SK-N-SH (cell line): ENCODE results near the gene SMIM28. TPM values are rescaled to one million over a fixed set of nuclear protein-coding genes. Genes with fewer than 3 reads are reported as not detected.

Source experiments
- CTCF ChIA-PET: fragments of 300-600, 350-600 bp; formaldehyde crosslinking; extraction: SDS; loops from one replicate; lab custom pipeline; 2021; lab: Yijun Ruan, JAX
- POLR2A ChIA-PET: fragments of 350-600 bp; sonication (Branson Sonifier 250); formaldehyde crosslinking; extraction: SDS; loops from one replicate; lab custom pipeline; 2020; ENCODE audit warnings: antibody characterized with exemption, inconsistent platforms; lab: Yijun Ruan, JAX
- DNase-seq: peaks from one replicate; pipeline ENCODE4 v3.0.0; 2012
- H2AFZ ChIP-seq: fragments of 200-600 bp; sonication (generic); 2 replicates; pipeline ENCODE4 v1.8.1; 2016; ENCODE audit warnings: antibody characterized with exemption, mild to moderate bottlenecking, low read depth
- H3F3A ChIP-seq: fragments of 200-600 bp; sonication (generic); replicated peaks from 2 replicates; pipeline ENCODE3; 2016; ENCODE audit warnings: antibody characterized with exemption, mild to moderate bottlenecking; ENCODE audit not compliant: insufficient read depth
- H3K27ac ChIP-seq, 2 experiments: fragments of 200-500 bp in 1 of 2; fragments of 200-600 bp in 1 of 2; sonication (Bioruptor generic) in 1 of 2; sonication (generic), shearing (Covaris generic) in 1 of 2; 2 replicates each; pipeline versions ENCODE4 v1.5.1 to v1.6.1; 2014 to 2016; ENCODE audit warnings: low read depth in 2 of 2, inconsistent platforms in 1 of 2, low read length in 1 of 2, mild to moderate bottlenecking in 1 of 2, mixed read lengths in 1 of 2
- H3K27me3 ChIP-seq: fragments of 200-600 bp; sonication (generic), shearing (Covaris generic); 2 replicates; pipeline ENCODE4 v1.6.1; 2016; ENCODE audit warnings: mixed run types; ENCODE audit not compliant: insufficient read depth
- H3K36me3 ChIP-seq, 2 experiments: fragments of 200-500 bp in 1 of 2; fragments of 200-600 bp in 1 of 2; sonication (Bioruptor generic) in 1 of 2; sonication (generic) in 1 of 2; replicated peaks in 1 of 2; 2 replicates each; pipeline versions ENCODE3 to v1.5.1; 2014 to 2016; ENCODE audit warnings: low read length in 1 of 2, mild to moderate bottlenecking in 1 of 2; ENCODE audit not compliant: insufficient read depth in 2 of 2, control insufficient read depth in 1 of 2
- H3K4me1 ChIP-seq, 2 experiments: fragments of 200-500 bp in 1 of 2; fragments of 200-600 bp in 1 of 2; sonication (Bioruptor generic) in 1 of 2; sonication (generic), shearing (Covaris generic) in 1 of 2; 2 replicates each; pipeline versions ENCODE4 v1.5.1 to v1.6.1; 2014 to 2016; ENCODE audit warnings: low read depth in 1 of 2, low read length in 1 of 2, mixed run types in 1 of 2; ENCODE audit not compliant: insufficient read depth in 2 of 2, control insufficient read depth in 1 of 2
- H3K4me2 ChIP-seq: fragments of 200-600 bp; sonication (generic), shearing (Covaris generic); 2 replicates; pipeline ENCODE4 v1.6.1; 2017; ENCODE audit warnings: mixed run types
- H3K4me3 ChIP-seq, 2 experiments: fragments of 200-500 bp in 1 of 2; fragments of 200-600 bp in 1 of 2; sonication (Bioruptor generic) in 1 of 2; sonication (generic), shearing (Covaris generic) in 1 of 2; 2 replicates each; pipeline versions ENCODE4 v1.5.1 to v1.8.1; 2014 to 2016; ENCODE audit warnings: low read depth in 2 of 2, inconsistent platforms in 1 of 2, low read length in 1 of 2, mild to moderate bottlenecking in 1 of 2, mixed read lengths in 1 of 2, moderate library complexity in 1 of 2
- H3K79me2 ChIP-seq: fragments of 200-600 bp; sonication (generic); 2 replicates; pipeline ENCODE4 v1.8.1; 2017; ENCODE audit warnings: mild to moderate bottlenecking; ENCODE audit not compliant: insufficient read depth
- H3K9ac ChIP-seq: fragments of 200-600 bp; sonication (generic); 2 replicates; pipeline ENCODE4 v1.6.1; 2017; ENCODE audit warnings: mixed run types
- H3K9me2 ChIP-seq: fragments of 200-600 bp; sonication (generic); 2 replicates; pipeline ENCODE4 v1.6.1; 2017; ENCODE audit warnings: mixed run types
- H3K9me3 ChIP-seq: fragments of 200-600 bp; sonication (generic); 2 replicates; pipeline ENCODE4 v1.6.1; 2017; ENCODE audit warnings: mixed run types, mild to moderate bottlenecking, moderate library complexity
- H4K20me1 ChIP-seq: fragments of 200-600 bp; sonication (generic); 2 replicates; pipeline ENCODE4 v1.6.1; 2017; ENCODE audit warnings: mild to moderate bottlenecking, mixed run types; ENCODE audit not compliant: insufficient read depth
- CTCF ChIP-seq: fragments of 200-600 bp; sonication (generic); IDR thresholded peaks from 2 replicates; pipeline ENCODE4 v1.6.1; 2017; ENCODE audit warnings: antibody characterized with exemption, mild to moderate bottlenecking, moderate library complexity
- EZH2phosphoT487 ChIP-seq: fragments of 200-600 bp; sonication (generic); IDR thresholded peaks from 2 replicates; pipeline ENCODE4 v1.6.1; 2017; ENCODE audit warnings: low read depth, mixed run types, mild to moderate bottlenecking, antibody characterized with exemption, moderate library complexity, borderline replicate concordance
- NFIC ChIP-seq: IDR thresholded peaks from 2 replicates; pipeline ENCODE4 v1.4.0; 2012; ENCODE audit warnings: borderline replicate concordance
- NRF1 ChIP-seq: IDR thresholded peaks from 2 replicates; pipeline ENCODE4 v1.6.1; 2012; ENCODE audit warnings: low read depth, mild to moderate bottlenecking, low read length
- POLR2AphosphoS5 ChIP-seq: IDR thresholded peaks from 2 replicates; pipeline ENCODE4 v1.6.1; 2012; ENCODE audit warnings: low read depth, low read length
- RAD21 ChIP-seq: IDR thresholded peaks from 2 replicates; pipeline ENCODE4 v1.6.1; 2012; ENCODE audit warnings: mild to moderate bottlenecking, low read length
- RXRA ChIP-seq: IDR thresholded peaks from 2 replicates; pipeline ENCODE4 v1.4.0; 2012; ENCODE audit warnings: low read depth, mild to moderate bottlenecking, borderline replicate concordance
- SMC3 ChIP-seq: IDR thresholded peaks from 2 replicates; pipeline ENCODE4 v1.6.1; 2012; ENCODE audit warnings: low read depth, low read length, improper control_type of control experiment
- TAF1 ChIP-seq: IDR thresholded peaks from 2 replicates; pipeline ENCODE4 v1.6.1; 2012; ENCODE audit warnings: low read depth, mild to moderate bottlenecking, low read length, moderate library complexity, borderline replicate concordance
- TEAD4 ChIP-seq: IDR thresholded peaks from 2 replicates; pipeline ENCODE4 v1.4.0; 2012; ENCODE audit warnings: mild to moderate bottlenecking, borderline replicate concordance; ENCODE audit not compliant: insufficient read depth
- USF1 ChIP-seq: IDR thresholded peaks from 2 replicates; pipeline ENCODE4 v1.4.0; 2012; ENCODE audit warnings: low read depth, borderline replicate concordance
- USF2 ChIP-seq: fragments of 150-350 bp; IDR thresholded peaks from 2 replicates; pipeline ENCODE4 v1.6.1; 2017; ENCODE audit warnings: antibody characterized with exemption, low read length, low read depth, borderline replicate concordance
- YY1 ChIP-seq: IDR thresholded peaks from 2 replicates; pipeline ENCODE4 v1.4.0; 2012; ENCODE audit warnings: low read depth, mild to moderate bottlenecking
- whole genome bisulfite sequencing: methylation state at CpG from one replicate; pipeline ENCODE4 v1.1.6; 2017; ENCODE audit warnings: low lambda C conversion rate; 5-methylcytosine and 5-hydroxymethylcytosine counted together
- polyA plus RNA-seq, 3 experiments: library from polyadenylated mRNA; depleted of rRNA; stranded (reverse); fragments of >200 nt; gene quantifications; 2 replicates each; pipeline ENCODE4 v1.2.3, GENCODE V29; 2012

Gene SMIM28
- polyA plus RNA-seq, 1 of the 3 experiments (the other 2 are of a cell fraction) = not detected

GRCh38 chr6:138419766-138420165 is 42.1 kb downstream of the SMIM28 start:
- Histone ChIP-seq H2AFZ (no peak overlapping the region), H3K4me1 (peaks cover 0 to 8% of the 10 kb centered on the region in 2 experiments; a peak in 1 of 4 replicates), H3K4me3 (no peak overlapping the region), H3F3A (no peaks in the 10 kb centered on the region), H3K9ac (no peak overlapping the region), H3K36me3 (no peaks in the 10 kb centered on the region), H4K20me1 (no peaks in the 10 kb centered on the region), H3K9me2 (no peaks in the 10 kb centered on the region), H3K79me2 (no peaks in the 10 kb centered on the region), H3K4me2 (no peak overlapping the region), H3K27me3 (peaks cover 5% of the 10 kb centered on the region; the same call in 1 of the 2 replicates), H3K9me3 (no peaks in the 10 kb centered on the region), H3K27ac (no peak overlapping the region)
- ChIA-PET CTCF (interaction anchor here (1.0 to 1.6 kb wide), 2 partner anchors 16 to 237 kb away, joined by 3 to 6 read pairs; partner anchors contain the start of gene HEBP2), POLR2A (no interaction called here)
- WGBS = 0% methylated on average over 3 of the region's 3 CpGs
- DNase-seq = no peak
- TF ChIP-seq SMC3 (no peak), RAD21 (no peak), USF2 (no peak)

- no peaks in the 10 kb centered on the region for H3F3A ChIP-seq
- no peaks in the 10 kb centered on the region for H3K9me3 ChIP-seq
- H3K9ac ChIP-seq = no peak overlapping the region
- no peak overlapping the region for H2AFZ ChIP-seq
- ChIA-PET CTCF (interaction anchor here (1.0 to 1.6 kb wide), 2 partner anchors 17 to 237 kb away, joined by 3 to 6 read pairs; partner anchors contain the start of gene HEBP2), POLR2A (no interaction called here)
- no peaks in the 10 kb centered on the region for H4K20me1 ChIP-seq
- peaks cover 11% of the 10 kb centered on the region; the same call in 1 of the 2 replicates for H3K27me3 ChIP-seq
- no peak overlapping the region for H3K4me2 ChIP-seq
- WGBS = 21% methylated on average over 3 of the region's 4 CpGs
- TF ChIP-seq TAF1 (no peak), TEAD4 (no peak), NRF1 (no peak), USF1 (no peak)
- no peak overlapping the region for H3K4me3 ChIP-seq
- no peaks in the 10 kb centered on the region for H3K9me2 ChIP-seq
- H3K4me1 ChIP-seq = peaks cover 0 to 8% of the 10 kb centered on the region in 2 experiments; a peak in 1 of 4 replicates
- no peaks in the 10 kb centered on the region for H3K36me3 ChIP-seq
- H3K27ac ChIP-seq = no peak overlapping the region
- no peak for DNase-seq
- no peaks in the 10 kb centered on the region for H3K79me2 ChIP-seq
Observed at GRCh38 chr6:138420356-138420755, 42.7 kb downstream of the SMIM28 start.

- H3K36me3 ChIP-seq = no peaks in the 10 kb centered on the region
- H3K4me1 ChIP-seq = peaks cover 0 to 8% of the 10 kb centered on the region in 2 experiments; a peak in 1 of 4 replicates
- H3K4me3 ChIP-seq = no peak overlapping the region
- 21% methylated on average over 6 of the region's 6 CpGs for WGBS
- H3K9me3 ChIP-seq = no peaks in the 10 kb centered on the region
- POLR2A ChIA-PET = no interaction called here
- H3K4me2 ChIP-seq = no peak overlapping the region
- H3F3A ChIP-seq = no peaks in the 10 kb centered on the region
- H3K27me3 ChIP-seq = peaks cover 16% of the 10 kb centered on the region; the same call in 1 of the 2 replicates
- no peaks in the 10 kb centered on the region for H3K79me2 ChIP-seq
- H3K27ac ChIP-seq = no peak overlapping the region
- no peak overlapping the region for H3K9ac ChIP-seq
- no peaks in the 10 kb centered on the region for H4K20me1 ChIP-seq
- DNase-seq = no peak
- no peak overlapping the region for H2AFZ ChIP-seq
- H3K9me2 ChIP-seq = no peaks in the 10 kb centered on the region
- CTCF ChIA-PET = interaction anchor here (1.6 kb wide), 1 partner anchor 18 kb away, joined by 6 read pairs; the partner anchor contains the start of gene HEBP2
- TF ChIP-seq RXRA = no peak
- TF ChIP-seq EZH2phosphoT487 = no peak
- TF ChIP-seq RAD21 = no peak
- no peak for TF ChIP-seq CTCF
- TF ChIP-seq NFIC = no peak
- TF ChIP-seq USF1 = no peak
- TF ChIP-seq USF2 = no peak
- no peak for TF ChIP-seq SMC3
- TF ChIP-seq POLR2AphosphoS5 = no peak
- TF ChIP-seq YY1 = no peak
Observed at GRCh38 chr6:138421089-138421488, 43.4 kb downstream of the SMIM28 start.
